Activated naive CD4-positive, alpha-beta T cell treated with anti-CD3 and anti-CD28 coated beads, Interleukin-2, amount 50 U/mL, for 24 hours (primary cell): ENCODE results near the gene MAML2.
A peak's percentile ranks its signal among the peaks of the same experiment; 100 is the strongest.

Source experiments
- H3K27ac Mint-ChIP-seq: one replicate; pipeline ENCODE4 v1.8.0; 2021; ENCODE audit warnings: mild to moderate bottlenecking, mixed read lengths
- H3K27me3 Mint-ChIP-seq: one replicate; pipeline ENCODE4 v1.8.0; 2021; ENCODE audit warnings: mixed read lengths
- H3K36me3 Mint-ChIP-seq: one replicate; pipeline ENCODE4 v1.8.0; 2021; ENCODE audit warnings: mixed read lengths
- H3K4me1 Mint-ChIP-seq: one replicate; pipeline ENCODE4 v1.8.0; 2021; ENCODE audit warnings: mixed read lengths
- H3K4me3 Mint-ChIP-seq: one replicate; pipeline ENCODE4 v1.8.0; 2021; ENCODE audit warnings: mild to moderate bottlenecking, mixed read lengths
- H3K9me3 Mint-ChIP-seq: one replicate; pipeline ENCODE4 v1.8.0; 2021; ENCODE audit warnings: mixed read lengths

MAML2 gene

GRCh38 chr11:96217206-96217605 is 125.8 kb downstream of the MAML2 start:
- H3K36me3 Mint-ChIP-seq = peaks cover 9% of the 10 kb centered on the region
- H3K27ac Mint-ChIP-seq = peak overlapping the region; percentile 99
- H3K9me3 Mint-ChIP-seq = no peaks in the 10 kb centered on the region
- peaks cover 96% of the 10 kb centered on the region for H3K4me1 Mint-ChIP-seq
- H3K27me3 Mint-ChIP-seq = no peaks in the 10 kb centered on the region
- H3K4me3 Mint-ChIP-seq = peak overlapping the region; percentile 68

GRCh38 chr11:96215826-96216225 is 127.2 kb downstream of the MAML2 start:
- peak overlapping the region; percentile 73 for H3K4me3 Mint-ChIP-seq
- peak overlapping the region; percentile 99 for H3K27ac Mint-ChIP-seq
- H3K27me3 Mint-ChIP-seq = no peaks in the 10 kb centered on the region
- peaks cover 96% of the 10 kb centered on the region for H3K4me1 Mint-ChIP-seq
- H3K9me3 Mint-ChIP-seq = peaks cover 6% of the 10 kb centered on the region
- peaks cover 10% of the 10 kb centered on the region for H3K36me3 Mint-ChIP-seq

GRCh38 chr11:96215110-96215782 is 127.7 kb downstream of the MAML2 start:
- Mint-ChIP-seq H3K36me3 (peaks cover 9% of the 10 kb centered on the region), H3K4me1 (peaks cover 96% of the 10 kb centered on the region), H3K27me3 (no peaks in the 10 kb centered on the region), H3K4me3 (peak overlapping the region; percentile 73), H3K9me3 (peaks cover 6% of the 10 kb centered on the region), H3K27ac (peak overlapping the region; percentile 99)

GRCh38 chr11:96214777-96215109 is 128.3 kb downstream of the MAML2 start:
- Mint-ChIP-seq H3K36me3 (peaks cover 7% of the 10 kb centered on the region), H3K4me3 (peak overlapping the region; percentile 73), H3K27ac (peak overlapping the region; percentile 99), H3K4me1 (peaks cover 92% of the 10 kb centered on the region), H3K27me3 (no peaks in the 10 kb centered on the region), H3K9me3 (peaks cover 6% of the 10 kb centered on the region)

- H3K27ac Mint-ChIP-seq = peak overlapping the region; percentile 99
- peaks cover 94% of the 10 kb centered on the region for H3K4me1 Mint-ChIP-seq
- no peaks in the 10 kb centered on the region for H3K27me3 Mint-ChIP-seq
- peaks cover 14% of the 10 kb centered on the region for H3K36me3 Mint-ChIP-seq
- H3K9me3 Mint-ChIP-seq = peaks cover 6% of the 10 kb centered on the region
- no peak overlapping the region for H3K4me3 Mint-ChIP-seq
These were observed 129.5 kb downstream of the MAML2 start for GRCh38 chr11:96213500-96213899.

- Mint-ChIP-seq H3K36me3 (peaks cover 15% of the 10 kb centered on the region), H3K4me1 (peaks cover 94% of the 10 kb centered on the region), H3K27me3 (no peaks in the 10 kb centered on the region), H3K9me3 (peaks cover 6% of the 10 kb centered on the region), H3K27ac (peak overlapping the region; percentile 99), H3K4me3 (peak overlapping the region; percentile 72)
These were observed 131.6 kb downstream of the MAML2 start for GRCh38 chr11:96211436-96211835.

- H3K27me3 Mint-ChIP-seq = no peaks in the 10 kb centered on the region
- H3K4me1 Mint-ChIP-seq = peaks cover 94% of the 10 kb centered on the region
- peaks cover 22% of the 10 kb centered on the region for H3K36me3 Mint-ChIP-seq
- peak overlapping the region; percentile 71 for H3K4me3 Mint-ChIP-seq
- peaks cover 10% of the 10 kb centered on the region for H3K9me3 Mint-ChIP-seq
- H3K27ac Mint-ChIP-seq = peak overlapping the region; percentile 95
These were observed 135.2 kb downstream of the MAML2 start for GRCh38 chr11:96207459-96208449.

GRCh38 chr11:96206955-96207354 is 136.0 kb downstream of the MAML2 start:
- Mint-ChIP-seq H3K4me3 (no peak overlapping the region), H3K27me3 (no peaks in the 10 kb centered on the region), H3K27ac (peak overlapping the region; percentile 95), H3K9me3 (peaks cover 10% of the 10 kb centered on the region), H3K4me1 (peaks cover 93% of the 10 kb centered on the region), H3K36me3 (peaks cover 20% of the 10 kb centered on the region)

- Mint-ChIP-seq H3K4me1 (peaks cover 91% of the 10 kb centered on the region), H3K27me3 (no peaks in the 10 kb centered on the region), H3K9me3 (peaks cover 4% of the 10 kb centered on the region), H3K4me3 (no peak overlapping the region), H3K36me3 (peaks cover 22% of the 10 kb centered on the region), H3K27ac (peak overlapping the region; percentile 95)
These were observed 137.6 kb downstream of the MAML2 start for GRCh38 chr11:96205460-96205809.

GRCh38 chr11:96204721-96205459 is 138.1 kb downstream of the MAML2 start:
- Mint-ChIP-seq H3K27me3 (no peaks in the 10 kb centered on the region), H3K4me3 (peak overlapping the region; percentile 69), H3K4me1 (peaks cover 94% of the 10 kb centered on the region)

GRCh38 chr11:96204366-96204659 is 138.7 kb downstream of the MAML2 start:
- peaks cover 26% of the 10 kb centered on the region for H3K36me3 Mint-ChIP-seq
- peaks cover 10% of the 10 kb centered on the region for H3K9me3 Mint-ChIP-seq
- peak overlapping the region; percentile 95 for H3K27ac Mint-ChIP-seq
- peak overlapping the region; percentile 69 for H3K4me3 Mint-ChIP-seq
- H3K27me3 Mint-ChIP-seq = no peaks in the 10 kb centered on the region
- H3K4me1 Mint-ChIP-seq = peaks cover 96% of the 10 kb centered on the region

More at GRCh38 chr11:96204721-96205459, 138.1 kb downstream of the MAML2 start:
- Mint-ChIP-seq H3K27ac (peak overlapping the region; percentile 95), H3K36me3 (peaks cover 22% of the 10 kb centered on the region), H3K9me3 (peaks cover 4% of the 10 kb centered on the region)

GRCh38 chr11:96203567-96204365 is 139.2 kb downstream of the MAML2 start:
- Mint-ChIP-seq H3K27me3 (no peaks in the 10 kb centered on the region), H3K4me1 (peaks cover 93% of the 10 kb centered on the region), H3K9me3 (peaks cover 10% of the 10 kb centered on the region), H3K4me3 (peak overlapping the region; percentile 69), H3K27ac (peak overlapping the region; percentile 95), H3K36me3 (peaks cover 24% of the 10 kb centered on the region)

GRCh38 chr11:96200243-96200642 is 142.8 kb downstream of the MAML2 start:
- Mint-ChIP-seq H3K4me3 (peak overlapping the region; percentile 57), H3K9me3 (peaks cover 13% of the 10 kb centered on the region), H3K27me3 (no peaks in the 10 kb centered on the region), H3K27ac (peak overlapping the region; percentile 99), H3K4me1 (peaks cover 92% of the 10 kb centered on the region), H3K36me3 (peaks cover 34% of the 10 kb centered on the region)

GRCh38 chr11:96199563-96200025 is 143.4 kb downstream of the MAML2 start:
- Mint-ChIP-seq H3K27ac (peak overlapping the region; percentile 99), H3K36me3 (peaks cover 36% of the 10 kb centered on the region), H3K27me3 (no peaks in the 10 kb centered on the region), H3K4me3 (peak overlapping the region; percentile 57), H3K4me1 (peaks cover 92% of the 10 kb centered on the region), H3K9me3 (peaks cover 13% of the 10 kb centered on the region)
